Skin of body (tissue), 2 donors: ENCODE results near the gene PRR7. TPM values are rescaled to one million over a fixed set of nuclear protein-coding genes. Genes with fewer than 3 reads are reported as not detected.

ENCODE experiments used
- DNase-seq: peaks from one replicate; lab custom pipeline; 2025; lab: John Stamatoyannopoulos, UW
- total RNA-seq: library from RNA; depleted of rRNA; stranded (reverse); fragments of >200 nt; gene quantifications from one replicate; pipeline ENCODE4 v1.2.3, GENCODE V29; 2014

PRR7 gene
- total RNA-seq, 1 donor from 2014 or later = 1.1 TPM

GRCh38 chr5:177423671-177424070 is 22.9 kb upstream of the PRR7 start:
- no peak for DNase-seq

- no peak for DNase-seq
These were observed 21.3 kb upstream of the PRR7 start for GRCh38 chr5:177425196-177425800.

GRCh38 chr5:177425801-177426565 is 20.6 kb upstream of the PRR7 start:
- DNase-seq = peak; percentile 100

- DNase-seq = no peak
These were observed 19.9 kb upstream of the PRR7 start, which contains the start of gene GRK6 for GRCh38 chr5:177426566-177427210. TSS of gene GRK6 (plus strand) at chr5:177426676. CDS start at chr5:177426846, 170 bp downstream.

- no peak for DNase-seq
These were observed 19.3 kb upstream of the PRR7 start for GRCh38 chr5:177427211-177427822.

GRCh38 chr5:177427919-177428573 is 18.6 kb upstream of the PRR7 start:
- DNase-seq = no peak

- no peak for DNase-seq
These were observed 17.9 kb upstream of the PRR7 start for GRCh38 chr5:177428574-177429217.

GRCh38 chr5:177429248-177430040 is 17.2 kb upstream of the PRR7 start:
- DNase-seq = no peak

- DNase-seq = no peak
These were observed 16.3 kb upstream of the PRR7 start for GRCh38 chr5:177430140-177430951.

GRCh38 chr5:177430972-177431316 is 15.7 kb upstream of the PRR7 start:
- DNase-seq = no peak

GRCh38 chr5:177431317-177432142 is 15.1 kb upstream of the PRR7 start:
- DNase-seq = no peak

GRCh38 chr5:177432143-177432838 is 14.3 kb upstream of the PRR7 start:
- DNase-seq = no peak

GRCh38 chr5:177432839-177433657 is 13.6 kb upstream of the PRR7 start:
- no peak for DNase-seq

GRCh38 chr5:177433658-177434217 is 12.9 kb upstream of the PRR7 start:
- DNase-seq = no peak

- no peak for DNase-seq
These were observed 12.2 kb upstream of the PRR7 start for GRCh38 chr5:177434437-177434836.

GRCh38 chr5:177434942-177435738 is 11.5 kb upstream of the PRR7 start:
- no peak for DNase-seq
